Bladder microvascular endothelial cell (primary cell): ENCODE data around the gene DAGLB. TPM values are rescaled to one million over a fixed set of nuclear protein-coding genes. Genes with fewer than 3 reads are reported as not detected.

Experiments used
- total RNA-seq: library from RNA; depleted of rRNA; stranded (reverse); fragments of >200 nt; gene quantifications from 2 replicates; pipeline ENCODE4 v1.2.3, GENCODE V29; 2014

DAGLB gene, protein sequence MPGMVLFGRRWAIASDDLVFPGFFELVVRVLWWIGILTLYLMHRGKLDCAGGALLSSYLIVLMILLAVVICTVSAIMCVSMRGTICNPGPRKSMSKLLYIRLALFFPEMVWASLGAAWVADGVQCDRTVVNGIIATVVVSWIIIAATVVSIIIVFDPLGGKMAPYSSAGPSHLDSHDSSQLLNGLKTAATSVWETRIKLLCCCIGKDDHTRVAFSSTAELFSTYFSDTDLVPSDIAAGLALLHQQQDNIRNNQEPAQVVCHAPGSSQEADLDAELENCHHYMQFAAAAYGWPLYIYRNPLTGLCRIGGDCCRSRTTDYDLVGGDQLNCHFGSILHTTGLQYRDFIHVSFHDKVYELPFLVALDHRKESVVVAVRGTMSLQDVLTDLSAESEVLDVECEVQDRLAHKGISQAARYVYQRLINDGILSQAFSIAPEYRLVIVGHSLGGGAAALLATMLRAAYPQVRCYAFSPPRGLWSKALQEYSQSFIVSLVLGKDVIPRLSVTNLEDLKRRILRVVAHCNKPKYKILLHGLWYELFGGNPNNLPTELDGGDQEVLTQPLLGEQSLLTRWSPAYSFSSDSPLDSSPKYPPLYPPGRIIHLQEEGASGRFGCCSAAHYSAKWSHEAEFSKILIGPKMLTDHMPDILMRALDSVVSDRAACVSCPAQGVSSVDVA
- 18.8 and 21.9 TPM in 2 replicates for total RNA-seq

GRCh38 chr7:6447581-6448199 lies at the start of gene DAGLB:
TSS of gene DAGLB (minus strand) at chr7:6447954. CDS start at chr7:6447842, 112 bp downstream.

Other genes with a start within 250 kb of the DAGLB start
- gene CYTH3, start 175.3 kb downstream of the DAGLB start, total RNA-seq, result 9.6 and 33.6 TPM in 2 replicates
- gene FAM220A, start 99.0 kb downstream of the DAGLB start, total RNA-seq, result 9.1 and 15.2 TPM in 2 replicates
- 41.9 and 104 TPM in 2 replicates for gene RAC1, start 73.4 kb downstream of the DAGLB start, total RNA-seq
- 90.0 and 125 TPM in 2 replicates for gene KDELR2, start 36.2 kb upstream of the DAGLB start, total RNA-seq
- gene GRID2IP, start 103.5 kb upstream of the DAGLB start, total RNA-seq, result under 0.01 TPM in 1 of 2 replicates, not detected in the other
- 20.2 and 50.6 TPM in 2 replicates for gene ZDHHC4, start 129.5 kb upstream of the DAGLB start, total RNA-seq
- gene INTS15, start 142.1 kb upstream of the DAGLB start, total RNA-seq, result 7.8 and 9.9 TPM in 2 replicates
- 0.16 and 1.9 TPM in 2 replicates for gene ZNF853, start 167.7 kb upstream of the DAGLB start, total RNA-seq
- 7.4 and 17.0 TPM in 2 replicates for gene ZNF316, start 189.4 kb upstream of the DAGLB start, total RNA-seq